Sigmoid colon (tissue), 7 donors: ENCODE data around the gene TCEAL3. TPM values are rescaled to one million over a fixed set of nuclear protein-coding genes. Genes with fewer than 3 reads are reported as not detected.
"Not testable (repeated sequence)": the region's sequence is repeated elsewhere in the genome, so short reads cannot be mapped to it uniquely, and the experiment has no call there.

Experiments used
- DNase-seq: peaks from one replicate; pipeline ENCODE4 v3.0.0-alpha.2; 2019
- H3K27ac ChIP-seq, 4 donors: fragments of 200-600 bp; sonication (generic); one replicate each; pipeline ENCODE4 v1.5.1; 2016 to 2019; ENCODE audit warnings: mild to moderate bottlenecking in 1 of 4
- H3K27me3 ChIP-seq, 3 donors: fragments of 200-600 bp; sonication (generic); one replicate each; pipeline ENCODE4 v1.5.1; 2019; ENCODE audit warnings: mild to moderate bottlenecking in 1 of 3
- H3K36me3 ChIP-seq, 4 donors: fragments of 200-600 bp; sonication (generic); one replicate each; pipeline ENCODE4 v1.5.1; 2016 to 2019
- H3K4me1 ChIP-seq, 4 donors: fragments of 200-600 bp; sonication (generic); one replicate each; pipeline ENCODE4 v1.5.1; 2017 to 2019
- H3K4me3 ChIP-seq, 4 donors: fragments of 200-600 bp; sonication (generic); one replicate each; pipeline ENCODE4 v1.5.1; 2017 to 2019; ENCODE audit warnings: mild to moderate bottlenecking in 2 of 4, moderate library complexity in 1 of 4
- H3K9me3 ChIP-seq, 4 donors: fragments of 200-600 bp in 3 of 4; sonication (generic) in 3 of 4; one replicate each; pipeline versions ENCODE4 v1.5.1 to v1.6.1; 2013 to 2019
- EP300 ChIP-seq, 4 donors: sonication (generic); formaldehyde crosslinking; IDR thresholded peaks; one replicate each; pipeline ENCODE4 v1.6.1; 2017; ENCODE audit warnings: antibody characterized with exemption in 4 of 4
- POLR2A ChIP-seq, 2 donors: fragments of 450-650 bp; IDR thresholded peaks; one replicate each; pipeline ENCODE4 v1.6.1; 2016; ENCODE audit warnings: antibody characterized with exemption in 2 of 2, mild to moderate bottlenecking in 2 of 2, moderate library complexity in 2 of 2
- POLR2AphosphoS5 ChIP-seq, 4 donors: sonication (generic); formaldehyde crosslinking; IDR thresholded peaks; one replicate each; pipeline ENCODE4 v1.6.1; 2017; ENCODE audit warnings: antibody characterized with exemption in 4 of 4
- WGBS, 2 donors: extraction: QIAGEN DNeasy Blood & Tissue Kit; methylation state at CpG; one replicate each; pipeline ENCODE4 v1.1.7; 2013; 5-methylcytosine and 5-hydroxymethylcytosine counted together
- intact Hi-C: fragments of 100-400 bp; cut with DNase I; formaldehyde crosslinking; loops from one replicate; pipeline ENCODE4 v1.15.1; 2023
- polyA plus RNA-seq, 3 donors: library from polyadenylated mRNA; stranded (reverse); fragments of 200-250 nt; gene quantifications; one replicate each; pipeline ENCODE4 v1.2.3, GENCODE V29; 2013
- total RNA-seq, 4 donors: library from RNA; depleted of rRNA; stranded (reverse); fragments of >200 nt; gene quantifications; one replicate each; pipeline ENCODE4 v1.1.0, GENCODE V29; 2016
- TF ChIP-seq, protein P1 (sequence below), 4 experiments: fragments of 450-650 bp in 3 of 4; fragments of 200-600 bp in 1 of 4; IDR thresholded peaks; one replicate each; pipeline ENCODE4 v1.5.1; 2016 to 2019; ENCODE audit warnings: antibody characterized with exemption in 4 of 4, mild to moderate bottlenecking in 3 of 4, moderate library complexity in 2 of 4
- donor health status: healthy with polysubstance abuse.
- donor health status: Bipolar disorder and iron deficiency.
- donor health status: healthy.

TCEAL3 gene
- total and polyA plus RNA-seq, 7 donors, result 13.9 to 68.3 (median 55.3) TPM

DNA sequence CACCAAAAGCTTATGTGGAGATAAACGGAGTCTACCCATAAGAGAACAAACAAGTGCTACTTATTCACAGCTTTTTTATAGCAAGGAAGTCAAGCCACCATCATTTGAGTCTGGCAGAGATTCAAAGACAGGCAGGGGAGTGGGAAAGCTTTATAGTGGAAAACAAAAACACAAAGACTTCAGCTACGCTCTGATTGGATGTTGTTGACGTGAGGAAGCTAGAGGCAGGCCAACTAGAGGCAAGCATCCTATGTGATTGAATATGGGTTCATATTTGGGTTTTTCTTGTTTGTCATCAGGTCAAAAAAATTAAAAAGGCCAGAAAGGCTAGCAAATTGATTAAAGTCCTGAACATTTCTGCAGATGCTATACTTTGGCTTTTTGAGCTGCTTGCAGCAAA lies 23.2 kb upstream of the TCEAL3 start:
- Histone ChIP-seq H3K4me3 (peak overlapping the region in 1 of 4 donors; percentile 65), H3K9me3 (no peaks in the 10 kb centered on the region), H3K4me1 (peaks cover 0 to 13% (median 0%) of the 10 kb centered on the region in 4 donors), H3K27ac (peak overlapping the region in 1 of 4 donors; percentile 87), H3K36me3 (peaks cover 0 to 7% (median 0%) of the 10 kb centered on the region in 4 donors), H3K27me3 (no peaks in the 10 kb centered on the region)
- WGBS, 2 donors, result 19 to 56% methylated on average over 3 of the region's 3 CpGs
- TF ChIP-seq POLR2AphosphoS5 (IDR thresholded peaks at IDR 0.05) (no peak), EP300 (IDR thresholded peaks at IDR 0.05) (no peak)
- TF ChIP-seq, protein P1, sequence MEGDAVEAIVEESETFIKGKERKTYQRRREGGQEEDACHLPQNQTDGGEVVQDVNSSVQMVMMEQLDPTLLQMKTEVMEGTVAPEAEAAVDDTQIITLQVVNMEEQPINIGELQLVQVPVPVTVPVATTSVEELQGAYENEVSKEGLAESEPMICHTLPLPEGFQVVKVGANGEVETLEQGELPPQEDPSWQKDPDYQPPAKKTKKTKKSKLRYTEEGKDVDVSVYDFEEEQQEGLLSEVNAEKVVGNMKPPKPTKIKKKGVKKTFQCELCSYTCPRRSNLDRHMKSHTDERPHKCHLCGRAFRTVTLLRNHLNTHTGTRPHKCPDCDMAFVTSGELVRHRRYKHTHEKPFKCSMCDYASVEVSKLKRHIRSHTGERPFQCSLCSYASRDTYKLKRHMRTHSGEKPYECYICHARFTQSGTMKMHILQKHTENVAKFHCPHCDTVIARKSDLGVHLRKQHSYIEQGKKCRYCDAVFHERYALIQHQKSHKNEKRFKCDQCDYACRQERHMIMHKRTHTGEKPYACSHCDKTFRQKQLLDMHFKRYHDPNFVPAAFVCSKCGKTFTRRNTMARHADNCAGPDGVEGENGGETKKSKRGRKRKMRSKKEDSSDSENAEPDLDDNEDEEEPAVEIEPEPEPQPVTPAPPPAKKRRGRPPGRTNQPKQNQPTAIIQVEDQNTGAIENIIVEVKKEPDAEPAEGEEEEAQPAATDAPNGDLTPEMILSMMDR (IDR thresholded peaks at IDR 0.05), result no peak
- DNase-seq, result no peak
- intact Hi-C loops, result no loop called here

GRCh38 chrX:103585411-103586313 lies 22.1 kb upstream of the TCEAL3 start, which contains the start of gene TCEAL4:
TSS of gene TCEAL4 (plus strand) at chrX:103585515. CDS start at chrX:103586676, 1,161 bp downstream.
- WGBS, 2 donors, result 0 to 1% methylated on average over 56 of the region's 56 CpGs
- no peaks in the 10 kb centered on the region for H3K27me3 ChIP-seq
- peak; percentile 85 for DNase-seq
- H3K4me3 ChIP-seq, result peak within 1 kb of the TSS; percentile 47 to 65 (median 64)
- H3K4me1 ChIP-seq, result peaks cover 0 to 13% (median 0%) of the 10 kb centered on the region in 4 donors
- no peaks in the 10 kb centered on the region for H3K9me3 ChIP-seq
- TF ChIP-seq, protein P1 (IDR thresholded peaks at IDR 0.05), result no peak
- TF ChIP-seq POLR2A (IDR thresholded peaks at IDR 0.05) (peak; percentile 52 to 64), EP300 (IDR thresholded peaks at IDR 0.05) (no peak), POLR2AphosphoS5 (IDR thresholded peaks at IDR 0.05) (peak; percentile 79 to 88 (median 82))
- peak within 1 kb of the TSS; percentile 87 to 92 (median 88) for H3K27ac ChIP-seq
- H3K36me3 ChIP-seq, result peaks cover 0 to 7% (median 0%) of the 10 kb centered on the region in 4 donors
- intact Hi-C loops, result loop anchor here (2.0 to 5.0 kb wide), 2 partner anchors 43 to 102 kb away; partner anchors contain the start of genes MORF4L2 and TCEAL1

DNA sequence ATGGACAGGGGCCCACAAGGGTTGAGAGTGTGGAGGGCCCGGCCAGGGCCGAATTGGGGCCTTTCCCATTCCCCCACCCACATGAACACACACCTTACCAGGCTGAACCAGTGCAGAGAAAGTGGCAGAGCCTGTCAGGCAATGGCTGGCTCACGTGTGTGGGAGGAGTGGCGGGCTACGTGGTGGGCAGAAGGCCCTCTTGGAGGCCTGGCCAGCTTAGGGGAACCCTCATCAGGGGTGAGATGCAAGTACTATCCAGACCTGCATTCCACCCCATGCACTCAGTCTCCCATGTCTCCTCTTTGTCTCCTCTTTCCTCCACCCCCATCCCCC lies 21.5 kb upstream of the TCEAL3 start:
- Histone ChIP-seq H3K27me3 (no peaks in the 10 kb centered on the region), H3K4me3 (peak overlapping the region; percentile 47 to 65 (median 64)), H3K27ac (peak overlapping the region; percentile 87 to 92 (median 88)), H3K4me1 (peaks cover 0 to 13% (median 0%) of the 10 kb centered on the region in 4 donors), H3K9me3 (no peaks in the 10 kb centered on the region), H3K36me3 (peaks cover 0 to 7% (median 0%) of the 10 kb centered on the region in 4 donors)
- 13 to 23% methylated on average over 5 of the region's 5 CpGs for WGBS, 2 donors
- no peak for DNase-seq
- intact Hi-C loops, result loop anchor here (2.0 to 5.0 kb wide), 2 partner anchors 43 to 101 kb away; partner anchors contain the start of genes MORF4L2 and TCEAL1
- TF ChIP-seq POLR2A (IDR thresholded peaks at IDR 0.05), result no peak
- no peak for TF ChIP-seq EP300 (IDR thresholded peaks at IDR 0.05)
- TF ChIP-seq POLR2AphosphoS5 (IDR thresholded peaks at IDR 0.05), result no peak
- TF ChIP-seq, protein P1 (IDR thresholded peaks at IDR 0.05), result no peak

DNA sequence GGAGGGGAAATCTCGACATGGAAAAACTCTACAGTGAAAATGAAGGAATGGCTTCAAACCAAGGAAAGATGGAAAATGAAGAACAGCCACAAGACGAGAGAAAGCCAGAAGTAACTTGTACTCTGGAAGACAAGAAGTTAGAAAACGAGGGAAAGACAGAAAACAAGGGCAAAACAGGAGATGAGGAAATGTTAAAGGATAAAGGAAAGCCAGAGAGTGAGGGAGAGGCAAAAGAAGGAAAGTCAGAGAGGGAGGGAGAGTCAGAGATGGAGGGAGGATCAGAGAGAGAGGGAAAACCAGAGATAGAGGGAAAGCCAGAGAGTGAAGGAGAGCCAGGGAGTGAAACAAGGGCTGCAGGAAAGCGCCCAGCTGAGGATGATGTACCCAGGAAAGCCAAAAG lies 21.1 kb upstream of the TCEAL3 start:
- peak overlapping the region in 3 of 4 donors; percentile 63 to 65 (median 65) for H3K4me3 ChIP-seq
- 65 to 79% methylated on average over 4 of the region's 4 CpGs for WGBS, 2 donors

GRCh38 chrX:103592295-103592694 lies 15.5 kb upstream of the TCEAL3 start:
- H3K27ac ChIP-seq, H3K36me3 ChIP-seq, DNase-seq, H3K4me1 ChIP-seq, intact Hi-C loops, H3K9me3 ChIP-seq, H3K4me3 ChIP-seq, H3K27me3 ChIP-seq: not testable (repeated sequence)
- WGBS, 2 donors, result 96% methylated on average over 1 of the region's 1 CpG

More for the DNA sequence above, 21.1 kb upstream of the TCEAL3 start:
- Histone ChIP-seq H3K27ac (peak overlapping the region; percentile 87 to 92 (median 88)), H3K27me3 (no peaks in the 10 kb centered on the region), H3K36me3 (peaks cover 0 to 7% (median 0%) of the 10 kb centered on the region in 4 donors), H3K4me1 (peaks cover 0 to 13% (median 0%) of the 10 kb centered on the region in 4 donors), H3K9me3 (no peaks in the 10 kb centered on the region)
- TF ChIP-seq EP300 (IDR thresholded peaks at IDR 0.05) (no peak), POLR2A (IDR thresholded peaks at IDR 0.05) (no peak), POLR2AphosphoS5 (IDR thresholded peaks at IDR 0.05) (no peak)
- TF ChIP-seq, protein P1 (IDR thresholded peaks at IDR 0.05), result no peak
- intact Hi-C loops, result loop anchor here (2.0 to 5.0 kb wide), 2 partner anchors 42 to 101 kb away; partner anchors contain the start of genes MORF4L2 and TCEAL1
- DNase-seq, result no peak

DNA sequence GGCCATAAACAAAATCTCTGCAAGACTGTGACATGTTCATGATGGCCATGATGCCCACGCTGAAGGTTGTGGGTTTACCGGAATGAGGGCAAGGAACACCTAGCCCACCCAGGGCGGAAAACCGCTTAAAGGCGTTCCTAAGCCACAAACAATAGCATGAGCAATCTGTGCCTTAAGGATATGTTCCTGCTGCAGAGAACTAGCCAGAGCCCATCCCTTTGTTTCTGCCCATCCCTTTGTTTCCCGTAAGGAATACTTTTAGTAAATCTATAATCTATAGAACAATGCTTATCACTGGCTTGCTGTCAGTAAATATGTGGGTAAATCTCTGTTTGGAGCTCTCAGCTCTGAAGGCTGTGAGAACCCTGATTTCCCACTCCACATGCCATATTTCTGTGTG lies 12.6 kb upstream of the TCEAL3 start:
- H3K36me3 ChIP-seq, H3K27ac ChIP-seq, H3K9me3 ChIP-seq, H3K27me3 ChIP-seq, H3K4me1 ChIP-seq, H3K4me3 ChIP-seq, intact Hi-C loops, DNase-seq: not testable (repeated sequence)
- WGBS, 2 donors, result 96 to 97% methylated on average over 6 of the region's 6 CpGs
